ENCODE results near the gene CIRBP.

Gene CIRBP

DNA sequence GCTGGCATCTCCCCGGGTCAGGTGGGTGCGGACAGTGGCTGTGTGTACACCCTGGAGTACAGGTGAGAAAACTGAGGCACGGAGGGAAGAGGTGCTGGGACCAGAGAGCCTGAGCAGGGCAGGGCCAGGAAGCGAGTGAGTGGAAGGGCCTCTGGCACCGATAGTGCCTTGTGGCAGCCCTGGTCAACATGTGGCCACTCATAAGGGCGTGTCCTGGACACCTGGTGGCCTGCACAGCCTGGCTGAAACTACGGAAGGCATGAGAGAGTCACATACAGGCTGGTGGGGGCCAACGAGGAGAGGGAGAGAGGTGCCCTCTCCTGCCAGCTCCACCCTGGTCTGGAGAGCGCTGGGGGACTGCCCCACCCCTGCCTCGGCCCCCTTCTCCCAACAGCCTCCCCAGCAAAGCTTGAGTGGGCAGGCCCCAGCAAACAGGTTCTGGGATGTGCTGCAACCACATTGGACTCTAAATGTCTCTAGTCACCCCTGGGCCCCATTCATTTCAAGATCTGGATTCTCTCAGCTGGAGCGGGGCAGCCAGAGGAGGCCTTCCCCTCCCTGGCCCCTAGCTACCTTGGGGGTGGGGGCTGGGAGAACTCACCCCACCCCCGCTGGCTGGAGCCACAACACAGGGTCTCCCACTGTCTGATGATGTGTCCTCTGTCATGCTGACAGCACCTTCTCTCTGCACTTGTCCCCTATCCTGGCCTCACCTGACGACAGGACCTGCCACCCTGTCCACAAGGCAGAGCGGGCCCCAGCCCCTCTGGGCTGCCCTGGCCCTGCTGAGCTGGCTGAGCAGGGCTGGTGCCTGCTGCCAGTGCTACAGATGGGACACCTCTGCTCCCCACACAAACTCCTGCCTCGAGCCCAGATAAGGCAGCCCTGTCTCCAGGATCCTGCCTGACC is 37.1 kb upstream of the CIRBP start:
- no peak for DNase-seq

DNA sequence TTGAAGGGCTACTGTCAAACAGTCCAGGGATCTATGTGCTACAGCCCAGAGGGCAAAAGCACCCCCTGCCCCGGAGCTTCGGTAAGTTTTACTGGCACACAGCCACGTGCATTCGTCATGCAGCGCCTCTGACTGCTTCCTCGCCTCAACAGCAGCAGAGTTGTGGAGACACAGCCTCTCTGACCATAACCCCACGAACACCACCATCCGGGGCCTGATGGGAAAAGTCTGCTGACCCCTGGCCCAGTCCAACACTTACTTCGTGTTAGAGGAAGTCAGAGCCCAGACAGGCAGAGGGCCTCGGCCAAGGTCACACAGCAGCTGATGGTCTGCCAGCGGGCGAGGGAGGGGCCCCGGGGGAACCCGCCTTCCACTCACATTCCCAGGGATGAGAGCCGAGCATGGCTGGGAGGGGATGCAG is 36.5 kb upstream of the CIRBP start:
- DNase-seq = no peak

GRCh38 chr19:1233115-1233667 is 35.9 kb upstream of the CIRBP start:
- DNase-seq = no peak

DNA sequence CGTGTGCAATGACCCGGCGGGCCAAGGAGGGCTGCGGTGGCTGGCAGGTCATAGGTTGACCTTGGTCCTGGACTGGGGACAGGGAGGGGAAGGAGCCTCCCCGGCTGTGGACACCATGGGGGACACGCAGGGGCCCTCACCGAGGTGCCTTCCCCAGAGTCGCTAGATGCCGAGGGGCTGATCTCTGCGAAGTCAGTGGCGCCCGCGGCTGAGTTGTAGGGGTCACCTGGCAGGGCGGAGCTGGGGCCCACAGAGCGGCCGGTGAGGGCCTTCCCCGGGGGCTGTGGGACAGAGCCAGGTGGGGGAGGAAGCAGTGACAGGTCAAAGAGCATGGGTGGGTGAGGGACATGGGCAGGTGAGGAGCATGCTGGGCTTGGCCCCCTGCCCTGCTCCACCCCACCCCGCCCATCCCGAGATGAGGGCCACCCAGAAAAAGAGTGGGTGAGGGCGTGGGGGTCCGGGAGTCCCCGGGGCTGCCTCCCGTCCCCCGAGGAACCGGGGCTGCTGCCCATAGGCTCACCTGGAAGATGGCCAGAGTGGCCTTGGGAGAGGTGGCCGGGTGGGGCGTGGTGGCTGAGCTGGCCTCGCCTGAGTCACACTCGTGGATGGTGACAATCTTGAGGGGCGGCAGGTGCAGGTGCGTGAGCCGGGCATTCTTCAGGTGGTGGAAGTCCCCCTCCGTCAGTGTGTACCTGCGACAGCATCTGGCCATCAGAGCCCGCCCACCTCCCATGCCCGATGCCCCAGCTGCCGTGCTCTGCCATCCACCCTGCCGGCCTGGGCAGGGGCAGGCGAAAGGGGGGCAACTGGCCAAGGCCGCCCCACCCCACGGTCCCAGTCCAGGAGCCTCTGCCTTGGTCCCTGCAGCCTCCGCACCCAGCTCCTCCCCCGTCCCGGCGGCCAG is 34.8 kb upstream of the CIRBP start:
- DNase-seq = no peak

DNA sequence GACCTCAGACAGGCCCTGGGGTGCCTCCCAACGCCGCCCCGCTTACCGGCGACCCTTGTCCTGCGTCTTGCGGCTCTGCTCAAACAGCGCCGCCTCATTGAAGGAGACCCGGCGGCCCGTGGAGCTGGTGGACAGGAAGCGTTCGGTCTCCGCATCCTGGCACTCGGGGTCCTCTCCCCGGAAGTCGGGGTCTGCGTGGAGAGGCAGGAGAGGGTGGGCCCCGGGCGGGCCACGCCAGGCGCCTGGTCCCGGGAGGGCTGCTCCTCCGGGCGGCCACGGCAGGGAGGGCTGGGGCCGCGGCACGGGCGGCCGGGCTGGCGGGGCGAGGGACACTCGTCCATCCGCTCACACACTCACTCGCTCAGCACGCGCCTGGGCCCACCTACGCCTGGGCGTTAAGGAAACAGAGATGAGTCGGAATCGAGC is 34.2 kb upstream of the CIRBP start:
- DNase-seq = no peak

DNA sequence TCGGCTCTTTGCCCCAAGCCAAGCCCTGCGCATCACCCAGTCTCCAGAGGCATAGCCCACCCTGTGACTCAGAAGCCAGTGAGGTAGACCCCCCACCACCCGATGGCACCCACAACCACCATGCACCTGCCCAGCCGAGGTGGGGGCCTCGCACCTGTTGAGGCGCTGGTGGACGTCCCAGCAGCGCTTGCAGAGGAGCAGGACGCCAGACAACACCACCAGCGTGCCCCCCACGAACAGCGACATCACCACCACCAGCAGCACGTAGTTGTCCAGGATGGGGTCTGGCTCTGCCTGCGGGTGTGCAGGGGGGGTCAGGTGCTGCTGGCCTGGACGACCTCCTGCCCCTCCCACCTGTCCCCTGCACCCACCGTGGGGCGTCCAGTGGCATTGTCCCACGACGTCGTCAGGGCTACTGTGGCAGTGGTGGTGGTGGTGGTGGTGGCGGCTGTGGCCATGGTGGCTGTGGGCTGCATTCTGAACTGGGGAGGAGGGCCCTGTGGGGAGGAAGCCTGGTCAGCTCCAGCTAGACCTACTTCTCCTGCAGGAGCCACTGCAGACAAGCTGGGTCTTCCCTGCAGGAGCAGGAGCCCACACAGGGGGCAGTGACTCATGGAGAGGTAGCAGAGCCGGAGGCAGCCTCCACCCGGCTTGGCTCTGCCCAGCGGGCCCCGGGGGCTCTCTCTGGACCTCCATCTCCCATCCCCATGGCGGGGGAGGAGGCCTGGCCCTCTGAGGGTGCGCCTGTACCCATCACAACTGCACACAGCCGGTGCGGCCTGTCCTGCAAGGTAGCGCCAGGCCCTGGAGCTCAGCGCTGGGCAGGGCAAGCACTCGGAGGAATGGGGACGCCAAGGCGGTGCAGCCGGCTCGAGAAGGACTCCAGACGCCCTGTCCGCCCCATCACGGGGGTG is 33.2 kb upstream of the CIRBP start:
- DNase-seq = no peak

- DNase-seq = no peak
Measured at GRCh38 chr19:1236576-1236975, 32.6 kb upstream of the CIRBP start.

GRCh38 chr19:1237027-1237659 is 32.0 kb upstream of the CIRBP start:
- no peak for DNase-seq

GRCh38 chr19:1237754-1238368 is 31.3 kb upstream of the CIRBP start, which contains the start of gene CBARP:
TSS of gene CBARP (minus strand) at chr19:1238005. CDS start at chr19:1236100, 1,905 bp downstream.
- DNase-seq = no peak

GRCh38 chr19:1238369-1239303 is 30.5 kb upstream of the CIRBP start:
- DNase-seq = no peak

- no peak for DNase-seq
Measured at GRCh38 chr19:1239420-1239795, 29.7 kb upstream of the CIRBP start.

DNA sequence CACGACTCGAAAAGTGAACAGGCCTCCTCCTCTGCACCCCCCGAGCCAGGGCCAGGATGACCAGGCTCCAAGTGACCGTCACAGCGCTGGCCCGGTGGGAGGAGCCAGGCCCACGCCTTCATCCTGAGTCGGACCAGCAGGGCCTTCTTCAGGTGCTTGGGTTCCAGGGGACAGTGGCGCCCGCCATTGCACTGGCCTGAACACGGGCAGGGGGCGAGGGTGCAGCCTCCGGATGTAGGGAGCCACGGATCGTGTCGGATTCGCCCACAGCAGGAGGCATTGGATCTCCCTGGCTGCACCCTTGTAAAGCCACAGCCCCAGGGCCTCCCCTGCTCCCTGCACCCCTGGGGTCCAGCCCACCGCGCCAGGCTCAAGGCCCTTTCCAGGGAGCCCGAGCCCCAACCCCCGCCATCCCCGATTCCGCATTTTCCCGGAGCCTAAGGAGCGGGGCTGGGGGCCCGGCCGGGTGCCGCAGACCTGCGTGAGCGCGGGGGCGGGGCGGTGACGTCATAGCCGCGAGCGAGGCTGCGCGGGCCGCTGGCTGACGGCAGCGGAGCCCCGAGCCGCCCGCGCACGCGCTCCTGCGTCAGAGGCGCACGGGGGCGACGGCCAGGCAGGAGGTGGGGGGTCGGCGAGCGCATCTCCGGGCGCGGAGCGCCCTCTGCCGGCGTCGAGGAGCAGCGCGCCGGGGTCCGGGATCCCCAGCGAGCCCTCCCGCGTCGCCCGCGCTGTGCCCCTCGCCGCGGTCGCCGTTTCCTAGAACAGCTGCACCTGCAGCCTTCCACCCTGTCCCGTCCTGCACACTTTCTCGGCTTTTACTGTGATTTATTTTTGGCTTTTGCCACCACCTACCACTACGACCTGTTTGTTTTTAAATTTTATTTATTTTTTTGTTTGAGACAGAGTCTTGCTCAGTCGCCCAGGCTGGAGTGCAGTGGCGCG is 29.1 kb upstream of the CIRBP start:
- peak; percentile 84 for DNase-seq

GRCh38 chr19:1240925-1241324 is 28.2 kb upstream of the CIRBP start:
- DNase-seq = no peak

- DNase-seq = peak; percentile 96
Measured at GRCh38 chr19:1241417-1242095, 27.6 kb upstream of the CIRBP start, which contains the start of gene ATP5F1D. TSS of gene ATP5F1D (plus strand) at chr19:1241751. CDS start at chr19:1241851, 100 bp downstream.

- DNase-seq = peak; percentile 85
Measured at GRCh38 chr19:1243768-1244692, 25.1 kb upstream of the CIRBP start.

DNA sequence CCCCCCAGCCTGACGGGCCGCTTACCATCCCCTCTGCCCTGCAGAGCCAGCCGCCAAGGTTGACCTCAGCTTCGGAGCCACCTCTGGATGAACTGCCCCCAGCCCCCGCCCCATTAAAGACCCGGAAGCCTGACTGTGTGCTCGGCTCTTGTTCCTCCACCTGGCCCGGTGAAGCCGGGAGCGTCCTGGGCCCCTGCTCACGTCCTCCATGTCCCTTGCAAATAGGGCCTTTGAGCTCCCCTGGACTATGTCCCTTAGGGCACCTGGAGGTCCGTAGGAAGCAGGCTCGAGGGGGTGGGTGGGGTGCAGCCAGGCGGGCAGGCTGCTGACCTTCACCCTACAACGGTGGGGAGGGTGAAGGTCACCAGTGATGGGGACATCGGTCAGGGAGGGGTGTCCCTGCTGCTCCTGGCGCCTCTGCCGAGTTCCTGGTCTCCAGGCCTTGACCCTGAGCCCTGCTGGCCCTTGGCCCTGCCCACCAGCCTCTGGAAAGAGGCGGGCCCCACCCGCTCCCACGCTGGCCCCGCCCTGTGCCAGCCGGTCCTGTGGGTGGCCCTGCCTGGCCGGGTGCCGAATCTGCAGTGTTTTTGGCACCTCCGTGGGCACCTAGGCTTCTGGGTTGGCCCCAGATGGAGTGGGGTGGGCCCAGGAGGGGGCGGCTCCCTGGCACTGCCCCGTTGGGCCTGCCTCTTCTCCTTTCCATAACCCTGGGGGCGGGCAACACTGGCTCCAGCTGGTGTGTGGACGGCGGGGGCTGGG is 24.3 kb upstream of the CIRBP start:
- peak; percentile 67 for DNase-seq

Data from hematopoietic multipotent progenitor cell treated with erythropoietin and hydrocortisone succinate and interleukin-3 and kit ligand, for 8 days (in vitro differentiated cells).